ENCODE results near the gene ZNF678.
A peak's percentile ranks its signal among the peaks of the same experiment; 100 is the strongest.
"Not testable (repeated sequence)": the region's sequence is repeated elsewhere in the genome, so short reads cannot be mapped to it uniquely, and the experiment has no call there.

Gene ZNF678

GRCh38 chr1:227563324-227564201, at the start of gene ZNF678:
TSS of gene ZNF678 (plus strand) at chr1:227563556. CDS start at chr1:227650992, 87,436 bp downstream.
- DNase-seq, result peak; percentile 94

- no peak for DNase-seq
These were observed 44.5 kb upstream of the ZNF678 start for GRCh38 chr1:227518876-227519275.

DNA sequence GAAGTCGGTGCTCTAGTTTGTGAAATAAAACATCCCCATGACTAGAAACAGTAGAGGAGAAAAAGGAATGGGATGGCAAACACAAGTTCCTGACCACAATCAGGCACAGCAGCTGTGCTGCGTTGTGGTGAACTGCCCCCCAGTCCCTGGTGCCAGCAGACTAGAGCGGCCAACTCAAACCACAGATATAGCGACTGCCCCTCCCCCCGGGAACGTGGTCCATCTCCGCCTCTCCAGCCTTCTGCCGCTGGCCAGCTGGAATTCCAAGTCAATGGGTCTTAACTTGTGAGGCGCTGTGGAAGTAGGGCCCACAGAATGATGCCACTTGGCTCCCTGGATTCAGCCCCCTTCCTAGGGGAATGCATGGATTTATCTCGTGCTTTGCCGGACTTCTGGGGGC, 41.6 kb upstream of the ZNF678 start:
- DNase-seq, result no peak

DNA sequence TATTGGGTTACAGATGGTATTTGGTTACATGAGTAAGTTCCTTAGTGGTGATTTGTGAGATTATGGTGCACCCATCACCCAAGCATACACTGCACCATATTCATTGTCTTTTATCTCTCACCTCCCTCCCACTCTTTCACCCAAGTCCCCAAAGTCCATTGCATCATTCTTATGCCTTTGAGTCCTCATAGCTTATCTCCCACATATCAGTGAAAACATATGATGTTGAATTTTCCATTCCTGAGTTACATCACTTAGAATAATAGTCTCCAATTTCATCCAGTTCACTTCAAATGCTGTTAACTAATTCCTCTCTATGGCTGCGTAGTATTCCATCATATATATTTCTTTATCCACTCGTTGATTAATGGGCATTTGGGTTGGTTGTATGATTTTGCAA, 36.8 kb upstream of the ZNF678 start:
- no peak for DNase-seq

DNA sequence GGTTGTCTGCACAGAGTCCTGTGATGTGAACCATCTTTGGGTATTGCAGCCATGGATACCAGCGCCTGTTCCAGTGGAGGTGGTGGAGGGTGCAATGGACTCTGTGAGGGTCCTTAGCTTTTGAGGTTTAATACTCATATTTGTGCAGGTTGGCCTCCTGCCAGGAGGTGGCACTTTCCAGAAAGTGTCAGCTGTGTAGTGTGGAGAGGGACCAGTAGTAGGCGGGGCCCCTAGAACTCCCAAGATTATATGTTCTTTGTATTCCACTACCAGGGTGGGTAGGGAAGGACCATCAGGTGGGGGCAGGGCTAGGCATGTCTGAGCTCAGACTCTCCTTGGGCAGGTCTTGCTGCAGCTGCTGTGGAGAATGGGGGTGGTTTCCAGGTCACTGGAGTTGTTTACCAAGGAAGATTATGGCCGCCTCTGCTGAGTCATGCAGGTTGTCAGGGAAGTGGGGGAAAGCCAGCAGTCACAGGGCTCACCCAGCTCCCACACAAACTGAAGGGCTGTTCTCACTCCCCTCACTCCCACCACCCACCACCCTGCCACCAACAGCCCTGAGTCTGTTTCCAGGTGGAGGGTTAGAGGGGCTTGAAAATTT, 31.2 kb upstream of the ZNF678 start:
- DNase-seq, result no peak

- no peak for DNase-seq
These were observed 22.9 kb upstream of the ZNF678 start for GRCh38 chr1:227540170-227541098.

- DNase-seq, result peak; percentile 55
These were observed 22.2 kb upstream of the ZNF678 start for GRCh38 chr1:227541129-227541528.

- DNase-seq, result no peak
These were observed 21.6 kb upstream of the ZNF678 start for GRCh38 chr1:227541796-227542152.

GRCh38 chr1:227542153-227543120, 20.9 kb upstream of the ZNF678 start:
- DNase-seq, result peak; percentile 95

DNA sequence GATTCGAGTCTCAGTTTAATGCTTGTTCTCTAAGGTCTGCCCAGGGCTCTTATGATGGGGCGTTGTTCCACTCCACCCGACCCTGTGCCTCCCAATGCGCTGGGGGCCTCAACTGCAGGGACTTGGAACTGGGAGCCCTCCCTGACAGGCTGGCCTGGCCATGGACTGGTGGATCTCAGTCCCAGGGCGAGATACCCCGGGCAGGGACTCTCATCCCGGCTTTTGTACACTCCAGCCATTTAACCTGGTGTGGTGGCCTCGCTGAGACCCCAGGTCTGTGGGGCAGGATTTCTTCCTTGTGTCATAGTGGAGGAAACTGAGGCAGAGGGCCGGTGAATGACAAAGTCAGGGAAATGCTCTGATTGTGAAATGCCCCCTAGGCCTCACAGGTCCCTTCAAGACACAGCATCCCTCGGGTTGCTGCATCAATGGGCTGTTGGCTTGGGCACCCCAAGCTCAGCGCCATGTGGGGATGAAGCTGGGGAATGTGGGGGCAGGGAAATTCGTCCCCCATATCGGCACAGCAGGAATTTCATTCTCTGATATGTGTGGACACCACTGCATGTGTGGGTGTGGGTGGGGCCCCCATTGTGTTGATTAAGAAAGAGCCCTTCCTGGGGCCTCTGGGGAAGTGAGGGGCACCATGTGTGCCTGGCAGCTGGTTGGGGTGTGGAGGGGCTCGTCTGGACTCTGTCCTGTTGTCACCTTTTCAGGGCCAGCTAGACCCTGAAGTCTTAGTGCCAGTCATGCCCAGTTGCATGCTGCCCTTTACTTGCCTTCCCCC, 19.9 kb upstream of the ZNF678 start:
- peak; percentile 50 for DNase-seq

DNA sequence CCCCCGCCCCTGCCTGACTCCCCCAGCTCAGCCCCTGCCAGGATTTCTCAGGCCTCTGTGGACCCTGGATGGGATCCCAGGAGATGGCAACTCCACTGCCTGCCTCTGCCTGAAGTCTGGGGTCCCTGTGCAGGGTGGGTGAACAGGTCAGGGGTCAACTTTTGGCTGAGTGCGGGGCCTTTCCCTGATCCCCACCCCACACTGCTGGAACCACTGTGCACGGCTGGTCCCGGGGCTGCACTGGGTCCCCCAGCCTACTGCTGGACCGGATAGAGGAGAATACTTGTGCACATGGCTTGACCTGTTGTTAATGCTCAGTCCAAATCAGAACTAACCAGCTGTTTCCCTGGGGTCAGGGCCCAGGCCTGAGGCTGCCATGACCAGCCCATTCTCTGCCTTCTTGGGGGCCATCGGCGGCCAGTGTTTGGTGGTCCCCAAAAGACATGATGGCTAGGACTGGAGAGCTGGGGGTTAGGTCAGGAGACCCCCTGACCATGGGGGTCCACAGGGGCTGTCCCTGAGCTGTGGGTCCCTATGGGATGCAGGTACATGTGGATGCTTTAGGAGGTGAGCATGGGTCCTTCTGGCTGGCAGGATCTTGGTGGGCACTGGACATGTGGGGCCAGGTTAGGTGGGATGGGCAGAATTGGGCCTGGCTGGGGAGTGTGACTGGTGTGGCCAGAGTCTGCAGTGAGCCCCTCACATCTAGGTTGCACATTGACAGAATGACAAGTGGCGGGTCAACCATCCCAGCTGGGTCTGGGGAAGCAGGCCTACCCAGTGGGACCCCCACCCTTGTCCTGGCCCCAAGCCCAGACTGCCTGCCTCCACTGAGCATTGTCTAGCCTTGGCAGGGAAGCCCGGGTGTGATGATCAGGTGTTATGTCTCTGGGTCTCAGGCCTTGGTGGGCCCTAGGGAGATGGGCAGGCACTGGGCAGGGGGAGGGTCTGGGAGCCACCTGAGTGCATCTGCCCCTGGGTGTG, 19.0 kb upstream of the ZNF678 start:
- peak; percentile 52 for DNase-seq

DNA sequence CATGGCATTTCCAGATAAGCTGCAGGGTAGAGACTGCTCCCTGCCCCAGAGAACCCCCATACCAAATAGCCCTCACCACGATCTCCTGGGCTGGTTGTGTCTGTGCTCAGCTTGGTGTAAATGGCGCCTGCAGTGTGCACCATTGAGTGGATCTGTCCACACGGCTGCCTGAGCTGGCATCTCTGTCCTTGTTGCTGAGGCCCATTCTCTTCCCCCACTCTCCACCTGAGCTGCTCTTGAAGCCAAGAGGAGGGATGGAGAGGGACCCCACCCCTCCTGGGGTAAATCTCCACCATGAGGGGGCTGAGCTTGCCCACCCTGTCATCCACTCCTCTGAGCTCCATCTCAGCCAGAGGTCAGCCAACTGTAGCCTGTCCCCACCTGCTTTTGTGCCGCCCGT, 18.0 kb upstream of the ZNF678 start:
- DNase-seq, result no peak

DNA sequence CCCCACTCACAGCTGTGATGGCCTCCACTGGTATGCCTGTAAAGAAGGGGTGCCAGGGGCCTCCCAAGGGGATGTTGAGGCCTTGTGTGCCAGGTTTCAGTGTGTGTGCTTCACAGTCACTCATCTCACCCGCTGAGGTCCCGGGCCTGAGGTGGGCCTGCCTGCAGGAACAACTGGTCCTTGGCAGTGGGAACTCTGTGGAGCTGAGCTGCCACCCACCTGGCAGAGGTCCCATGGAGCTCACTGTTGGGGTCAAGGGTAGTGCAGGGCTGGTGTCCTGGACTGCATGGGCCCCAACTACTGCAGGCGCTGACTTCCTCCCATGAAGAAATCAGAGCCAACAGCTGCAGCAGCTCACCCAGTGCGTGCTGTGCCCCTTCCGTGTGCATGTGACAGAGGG, 17.3 kb upstream of the ZNF678 start:
- peak; percentile 46 for DNase-seq

GRCh38 chr1:227546598-227547309, 16.6 kb upstream of the ZNF678 start:
- no peak for DNase-seq

DNA sequence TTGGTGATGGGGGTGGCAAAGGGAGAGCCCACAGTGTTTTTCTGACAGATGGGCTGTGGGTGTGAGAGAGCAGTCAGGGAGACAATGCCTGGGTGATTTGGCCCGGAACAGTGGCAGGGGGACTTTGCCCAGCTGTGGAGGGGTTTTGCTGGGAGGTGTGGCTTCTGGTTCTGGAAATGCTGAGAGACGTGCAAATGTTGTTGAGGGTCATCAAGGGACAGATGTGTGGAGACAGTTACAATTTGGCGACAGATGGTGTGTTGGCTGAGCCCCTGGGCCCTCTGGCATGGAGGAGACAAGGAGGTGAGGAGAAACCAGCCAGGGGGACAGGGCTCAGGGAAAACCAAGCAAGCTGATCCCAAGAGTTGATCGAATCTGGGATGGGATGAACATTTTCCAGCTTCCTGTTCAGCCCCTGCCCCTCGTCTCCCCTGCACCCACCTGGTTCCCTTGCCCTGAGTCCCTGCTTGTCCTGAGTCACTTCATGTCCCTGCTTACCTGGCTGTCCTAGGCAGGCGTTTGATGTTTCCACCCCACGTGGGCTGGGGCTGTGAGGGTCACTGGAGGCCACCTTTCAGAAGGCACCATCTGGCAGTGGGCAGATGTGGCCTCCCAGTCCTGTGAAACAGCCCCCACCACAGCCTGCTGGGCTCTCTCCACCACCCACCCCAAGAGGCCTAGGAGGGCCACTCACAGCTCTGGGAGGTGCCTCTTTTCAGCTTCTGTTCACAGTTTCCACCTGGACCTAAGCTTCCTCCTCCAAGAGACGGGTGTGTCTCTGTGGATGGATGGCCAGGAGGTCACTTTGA, 15.8 kb upstream of the ZNF678 start:
- DNase-seq, result no peak

DNA sequence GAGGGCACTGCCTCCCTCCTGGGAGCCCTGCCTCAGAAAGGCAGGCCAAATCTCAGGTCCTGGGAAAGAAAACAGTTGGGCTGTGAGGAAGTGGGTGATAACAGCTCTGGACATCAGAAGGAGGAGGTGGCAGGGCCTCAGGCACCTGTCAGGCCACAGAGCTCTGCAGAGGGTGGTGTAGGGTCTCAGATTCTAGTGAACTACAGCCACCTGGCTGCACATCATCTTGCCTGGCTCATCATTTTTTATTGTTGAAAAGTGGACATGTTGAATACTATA, 15.3 kb upstream of the ZNF678 start:
- DNase-seq, result no peak

- no peak for DNase-seq
These were observed 14.9 kb upstream of the ZNF678 start for GRCh38 chr1:227548448-227548847.

- DNase-seq, result no peak
These were observed 13.5 kb upstream of the ZNF678 start for GRCh38 chr1:227549892-227550291.

DNA sequence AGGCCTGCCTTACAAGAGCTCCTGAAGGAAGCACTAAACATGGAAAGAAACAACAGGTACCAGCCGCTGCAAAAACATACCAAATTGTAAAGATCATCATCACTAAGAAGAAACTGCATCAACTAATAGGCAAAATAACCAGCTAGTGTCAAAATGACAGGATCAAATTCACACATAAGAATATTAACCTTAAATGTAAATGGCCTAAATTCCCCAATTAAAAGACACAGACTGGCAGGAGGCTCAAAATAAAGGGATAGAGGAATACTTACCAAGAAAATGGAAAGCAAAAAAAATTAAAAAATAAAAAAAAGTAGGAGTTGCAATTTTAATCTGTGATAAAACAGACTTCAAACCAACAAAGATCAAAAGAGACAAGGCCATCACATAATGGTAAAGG, 11.5 kb upstream of the ZNF678 start:
- DNase-seq, result not testable (repeated sequence)

Data from activated CD8-positive, alpha-beta memory T cell treated with anti-CD3 and anti-CD28 coated beads for 24 hours (primary cell).